A549 (cell line): ENCODE data around the gene ABHD3. TPM values are rescaled to one million over a fixed set of nuclear protein-coding genes. Genes with fewer than 3 reads are reported as not detected.
"Not testable (repeated sequence)": the region's sequence is repeated elsewhere in the genome, so short reads cannot be mapped to it uniquely, and the experiment has no call there.

Experiments
- ATAC-seq, 2 experiments: fragments of 200-7000 bp in 1 of 2; fragments of >200 bp in 1 of 2; cut with Nextera tagmentation in 1 of 2; cut with Tn5 transposase in 1 of 2; 3 replicates each; pipeline versions ENCODE4 v1.8.0 to v1.9.1; 2018 to 2020; ENCODE audit warnings: mild to moderate bottlenecking in 1 of 2, moderate library complexity in 1 of 2
- CTCF ChIA-PET: fragments of 300-600 bp; sonication (Branson Sonifier 250); formaldehyde crosslinking; extraction: SDS; loops from one replicate; lab custom pipeline; 2021; ENCODE audit warnings: antibody characterized with exemption, inconsistent platforms; lab: Yijun Ruan, JAX
- POLR2A ChIA-PET: fragments of 350-600 bp; formaldehyde crosslinking; extraction: SDS; loops from one replicate; lab custom pipeline; 2021; ENCODE audit warnings: antibody characterized with exemption, inconsistent platforms; lab: Yijun Ruan, JAX
- DNase-seq, 2 experiments: peaks; one replicate each; pipeline versions ENCODE4 v3.0.0 to v3.0.0-alpha.2; 2011 to 2016; ENCODE audit warnings: low read depth in 1 of 2, low spot score in 1 of 2
- FAIRE-seq: peaks from 2 replicates; lab custom pipeline; 2011; peaks lifted over from hg19 to GRCh38; lab: Jason Lieb, UNC
- H3K27ac ChIP-seq, 2 experiments: fragments of >200 bp; sonication (Bioruptor Twin); formaldehyde crosslinking; 3 replicates each; pipeline ENCODE4 v1.5.1; 2016 to 2017
- H3K4me1 ChIP-seq: fragments of >200 bp; sonication (Bioruptor Twin); formaldehyde crosslinking; 3 replicates; pipeline ENCODE4 v1.6.1; 2016
- H3K4me2 ChIP-seq: fragments of >200 bp; sonication (Bioruptor Twin); formaldehyde crosslinking; 3 replicates; pipeline ENCODE4 v1.6.1; 2016
- H3K4me3 ChIP-seq: fragments of >200 bp; sonication (Bioruptor Twin); formaldehyde crosslinking; 3 replicates; pipeline ENCODE4 v1.5.1; 2016
- H3K9me3 ChIP-seq: fragments of >200 bp; sonication (Bioruptor Twin); formaldehyde crosslinking; 3 replicates; pipeline ENCODE4 v1.6.1; 2016
- BHLHE40 ChIP-seq: IDR thresholded peaks from 2 replicates; pipeline ENCODE4 v1.6.1; 2012; ENCODE audit warnings: low read depth, low read length, inconsistent platforms
- CHD2 ChIP-seq: fragments of 150-350 bp; IDR thresholded peaks from 2 replicates; pipeline ENCODE4 v1.6.1; 2014; ENCODE audit warnings: low read length; ENCODE audit not compliant: partially characterized antibody
- CHD4 ChIP-seq: fragments of 200-600 bp; sonication (generic); IDR thresholded peaks from 2 replicates; pipeline ENCODE4 v1.6.1; 2016; ENCODE audit warnings: antibody characterized with exemption, mild to moderate bottlenecking, borderline replicate concordance
- FOSB ChIP-seq: fragments of 250-450 bp; sonication (Bioruptor Pico); IDR thresholded peaks from 2 replicates; pipeline ENCODE4 v1.5.0; 2020; ENCODE audit warnings: mild to moderate bottlenecking, moderate library complexity
- FOSL2 ChIP-seq, 2 experiments: fragments of 450-650 bp in 1 of 2; fragments of >200 bp in 1 of 2; sonication (Bioruptor Twin) in 1 of 2; formaldehyde crosslinking; IDR thresholded peaks; 2 replicates each; pipeline versions ENCODE4 v1.5.0 to v1.6.1; 2016 to 2020; ENCODE audit warnings: mild to moderate bottlenecking in 1 of 2, moderate library complexity in 1 of 2
- FOXS1 ChIP-seq: fragments of 250-450 bp; sonication (Bioruptor Pico); IDR thresholded peaks from 2 replicates; pipeline ENCODE4 v1.5.0; 2020; ENCODE audit warnings: mild to moderate bottlenecking, moderate library complexity
- HOXB13 ChIP-seq: fragments of 250-450 bp; sonication (Bioruptor Pico); IDR thresholded peaks from 2 replicates; pipeline ENCODE4 v1.5.0; 2020; ENCODE audit warnings: low read depth, mild to moderate bottlenecking, moderate library complexity
- HOXB5 ChIP-seq: fragments of 250-450 bp; sonication (Bioruptor Pico); IDR thresholded peaks from 2 replicates; pipeline ENCODE4 v1.5.0; 2020; ENCODE audit warnings: mild to moderate bottlenecking, moderate library complexity
- KDM1A ChIP-seq: fragments of 200-600 bp; sonication (generic); IDR thresholded peaks from 2 replicates; pipeline ENCODE4 v1.6.1; 2016; ENCODE audit warnings: low read depth, mild to moderate bottlenecking
- MAFK ChIP-seq: fragments of 450-650 bp; IDR thresholded peaks from 2 replicates; pipeline ENCODE4 v1.6.1; 2014; ENCODE audit not compliant: partially characterized antibody
- NPAS2 ChIP-seq: fragments of 250-450 bp; sonication (Bioruptor Pico); IDR thresholded peaks from 2 replicates; pipeline ENCODE4 v1.8.0; 2022; ENCODE audit warnings: mild to moderate bottlenecking, moderate library complexity, borderline replicate concordance
- PHF8 ChIP-seq: fragments of 200-600 bp; sonication (generic); IDR thresholded peaks from 2 replicates; pipeline ENCODE4 v1.6.1; 2016; ENCODE audit warnings: low read depth, mild to moderate bottlenecking, antibody characterized with exemption, moderate library complexity, borderline replicate concordance
- RAD21 ChIP-seq, 2 experiments: fragments of >200 bp in 1 of 2; sonication (Bioruptor Twin) in 1 of 2; formaldehyde crosslinking in 1 of 2; IDR thresholded peaks in 1 of 2; conservative IDR thresholded peaks in 1 of 2; 2 replicates in 1 of 2; 3 replicates in 1 of 2; pipeline ENCODE4 v1.6.1; 2012 to 2018; ENCODE audit warnings: inconsistent platforms in 1 of 2
- RNF2 ChIP-seq: fragments of 200-600 bp; sonication (generic); IDR thresholded peaks from 2 replicates; pipeline ENCODE4 v1.6.1; 2016; ENCODE audit warnings: low read depth, mild to moderate bottlenecking, antibody characterized with exemption, moderate library complexity, borderline replicate concordance
- TFCP2L1 ChIP-seq: fragments of 250-450 bp; sonication (Bioruptor Pico); IDR thresholded peaks from 2 replicates; pipeline ENCODE4 v1.5.0; 2021; ENCODE audit warnings: mild to moderate bottlenecking
- ZC3H11A ChIP-seq: fragments of 450-650 bp; IDR thresholded peaks from 2 replicates; pipeline ENCODE4 v1.6.1; 2014; ENCODE audit warnings: antibody characterized with exemption, mild to moderate bottlenecking
- ZFP36 ChIP-seq: fragments of 450-650 bp; IDR thresholded peaks from 2 replicates; pipeline ENCODE4 v1.6.1; 2014; ENCODE audit warnings: borderline replicate concordance; ENCODE audit not compliant: partially characterized antibody
- WGBS: methylation state at CpG from one replicate; pipeline ENCODE4 v1.1.6; 2017; ENCODE audit errors: missing lambda C conversion rate; 5-methylcytosine and 5-hydroxymethylcytosine counted together
- polyA plus RNA-seq, 4 experiments: library from polyadenylated mRNA; depleted of rRNA in 3 of 4; stranded (reverse); fragments of >200 nt; fragmentation: RNase III in 1 of 4; extraction: RNeasy Plus Mini Kit Qiagen cat#74134 plus additional on column Dnase treatment in 1 of 4; gene quantifications; 2 replicates in 3 of 4; 3 replicates in 1 of 4; pipeline ENCODE4 v1.2.3, GENCODE V29; 2011 to 2017
- TF ChIP-seq, protein P1 (sequence below): fragments of 250-450 bp; sonication (Bioruptor Pico); IDR thresholded peaks from 2 replicates; pipeline ENCODE4 v1.5.0; 2020; ENCODE audit warnings: low read depth, mild to moderate bottlenecking, moderate library complexity
- TF ChIP-seq, protein P2 (sequence below): fragments of 150-350 bp; IDR thresholded peaks from 2 replicates; pipeline ENCODE4 v1.6.1; 2014; ENCODE audit warnings: low read depth, mild to moderate bottlenecking, low read length
- TF ChIP-seq, protein P3 (sequence below): fragments of >200 bp; sonication (Bioruptor Twin); formaldehyde crosslinking; IDR thresholded peaks from 3 replicates; pipeline ENCODE4 v1.5.1; 2016
- TF ChIP-seq, protein P4 (sequence below): fragments of >200 bp; sonication (Bioruptor Twin); formaldehyde crosslinking; IDR thresholded peaks from 2 replicates; pipeline ENCODE4 v1.6.1; 2016
- TF ChIP-seq, protein P5 (sequence below): fragments of 450-650 bp; IDR thresholded peaks from 2 replicates; pipeline ENCODE4 v1.6.1; 2014; ENCODE audit warnings: antibody characterized with exemption

Gene ABHD3
- polyA plus RNA-seq, 2 of the 4 experiments (the other 2 are of a cell fraction) = 24.4 to 28.0 TPM

GRCh38 chr18:21707130-21707529 is 2.6 kb upstream of the ABHD3 start:
- H3K4me3 ChIP-seq, ATAC-seq, H3K27ac ChIP-seq, H3K4me2 ChIP-seq, DNase-seq, H3K9me3 ChIP-seq, FAIRE-seq, CTCF ChIA-PET: not testable (repeated sequence)
- TF ChIP-seq MAFK = peak; percentile 58
- POLR2A ChIA-PET = interaction anchor here (0.6 kb wide), 1 partner anchor 17 kb away, joined by 12 read pairs; no protein-coding TSS in a partner anchor
- H3K4me1 ChIP-seq = peaks cover 11% of the 10 kb centered on the region; the same call in 2 of the 3 replicates
- 86% methylated on average over 6 of the region's 7 CpGs for WGBS

GRCh38 chr18:21706386-21706865 is 1.9 kb upstream of the ABHD3 start:
- ATAC-seq = no peak
- Histone ChIP-seq H3K4me3 (no peak overlapping the region), H3K4me1 (peaks cover 11% of the 10 kb centered on the region; the same call in 2 of the 3 replicates), H3K9me3 (no peaks in the 10 kb centered on the region), H3K27ac (no peak overlapping the region), H3K4me2 (no peak overlapping the region)
- ChIA-PET CTCF (no interaction called here), POLR2A (no interaction called here)
- DNase-seq = no peak
- TF ChIP-seq HOXB5 (CRISPR knock-in tag) (no peak), KDM1A (no peak), CHD2 (no peak), RNF2 (no peak), TFCP2L1 (CRISPR knock-in tag) (no peak), CHD4 (no peak), NPAS2 (CRISPR knock-in tag) (no peak), FOXS1 (CRISPR knock-in tag) (no peak), FOSB (CRISPR knock-in tag) (no peak)
- TF ChIP-seq, protein P1, sequence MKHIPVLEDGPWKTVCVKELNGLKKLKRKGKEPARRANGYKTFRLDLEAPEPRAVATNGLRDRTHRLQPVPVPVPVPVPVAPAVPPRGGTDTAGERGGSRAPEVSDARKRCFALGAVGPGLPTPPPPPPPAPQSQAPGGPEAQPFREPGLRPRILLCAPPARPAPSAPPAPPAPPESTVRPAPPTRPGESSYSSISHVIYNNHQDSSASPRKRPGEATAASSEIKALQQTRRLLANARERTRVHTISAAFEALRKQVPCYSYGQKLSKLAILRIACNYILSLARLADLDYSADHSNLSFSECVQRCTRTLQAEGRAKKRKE (CRISPR knock-in tag) = no peak
- TF ChIP-seq, protein P2, sequence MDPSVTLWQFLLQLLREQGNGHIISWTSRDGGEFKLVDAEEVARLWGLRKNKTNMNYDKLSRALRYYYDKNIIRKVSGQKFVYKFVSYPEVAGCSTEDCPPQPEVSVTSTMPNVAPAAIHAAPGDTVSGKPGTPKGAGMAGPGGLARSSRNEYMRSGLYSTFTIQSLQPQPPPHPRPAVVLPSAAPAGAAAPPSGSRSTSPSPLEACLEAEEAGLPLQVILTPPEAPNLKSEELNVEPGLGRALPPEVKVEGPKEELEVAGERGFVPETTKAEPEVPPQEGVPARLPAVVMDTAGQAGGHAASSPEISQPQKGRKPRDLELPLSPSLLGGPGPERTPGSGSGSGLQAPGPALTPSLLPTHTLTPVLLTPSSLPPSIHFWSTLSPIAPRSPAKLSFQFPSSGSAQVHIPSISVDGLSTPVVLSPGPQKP = no peak
- no peak for FAIRE-seq
- no CpG with 5 or more reads among the region's 28 CpGs for WGBS

GRCh38 chr18:21703241-21703820 is 1.2 kb downstream of the ABHD3 start:
- WGBS = 3% methylated on average over 16 of the region's 17 CpGs
- Histone ChIP-seq H3K4me2 (peak overlapping the region; percentile 77), H3K9me3 (no peaks in the 10 kb centered on the region), H3K4me1 (peaks cover 11% of the 10 kb centered on the region; the same call in 2 of the 3 replicates), H3K27ac (peak overlapping the region; percentile 88 to 93)
- ATAC-seq (0 out of 6 replicates have a peak, but pooled peaks of 1 of the 2 experiments have one; percentile 9), DNase-seq (peak in 1 of 2 experiments; percentile 8), FAIRE-seq (no peak)
- ChIA-PET POLR2A (interaction anchor here (1.6 to 2.6 kb wide), 3 partner anchors 30 to 103 kb away, joined by 3 to 20 read pairs (median 17); partner anchors contain the start of genes ESCO1 and MIB1), CTCF (no interaction called here)
- TF ChIP-seq TFCP2L1 (CRISPR knock-in tag) = no peak
- no peak for TF ChIP-seq PHF8
- TF ChIP-seq FOSL2 (IDR thresholded peaks at IDR 0.05) = no peak
- no peak for TF ChIP-seq FOSL2 (CRISPR knock-in tag; IDR thresholded peaks at IDR 0.05)
- no peak for TF ChIP-seq ZFP36
- TF ChIP-seq FOSB (CRISPR knock-in tag) = no peak
- TF ChIP-seq, protein P3, sequence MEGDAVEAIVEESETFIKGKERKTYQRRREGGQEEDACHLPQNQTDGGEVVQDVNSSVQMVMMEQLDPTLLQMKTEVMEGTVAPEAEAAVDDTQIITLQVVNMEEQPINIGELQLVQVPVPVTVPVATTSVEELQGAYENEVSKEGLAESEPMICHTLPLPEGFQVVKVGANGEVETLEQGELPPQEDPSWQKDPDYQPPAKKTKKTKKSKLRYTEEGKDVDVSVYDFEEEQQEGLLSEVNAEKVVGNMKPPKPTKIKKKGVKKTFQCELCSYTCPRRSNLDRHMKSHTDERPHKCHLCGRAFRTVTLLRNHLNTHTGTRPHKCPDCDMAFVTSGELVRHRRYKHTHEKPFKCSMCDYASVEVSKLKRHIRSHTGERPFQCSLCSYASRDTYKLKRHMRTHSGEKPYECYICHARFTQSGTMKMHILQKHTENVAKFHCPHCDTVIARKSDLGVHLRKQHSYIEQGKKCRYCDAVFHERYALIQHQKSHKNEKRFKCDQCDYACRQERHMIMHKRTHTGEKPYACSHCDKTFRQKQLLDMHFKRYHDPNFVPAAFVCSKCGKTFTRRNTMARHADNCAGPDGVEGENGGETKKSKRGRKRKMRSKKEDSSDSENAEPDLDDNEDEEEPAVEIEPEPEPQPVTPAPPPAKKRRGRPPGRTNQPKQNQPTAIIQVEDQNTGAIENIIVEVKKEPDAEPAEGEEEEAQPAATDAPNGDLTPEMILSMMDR = no peak
- TF ChIP-seq RAD21 (conservative IDR thresholded peaks at IDR 0.05 in 1 of 2, IDR thresholded peaks at IDR 0.05 in 1 of 2) = no peak
- no peak for TF ChIP-seq BHLHE40
- no peak for TF ChIP-seq HOXB13 (CRISPR knock-in tag)
- TF ChIP-seq NPAS2 (CRISPR knock-in tag) = no peak
- TF ChIP-seq CHD2 = no peak
- TF ChIP-seq, protein P4, sequence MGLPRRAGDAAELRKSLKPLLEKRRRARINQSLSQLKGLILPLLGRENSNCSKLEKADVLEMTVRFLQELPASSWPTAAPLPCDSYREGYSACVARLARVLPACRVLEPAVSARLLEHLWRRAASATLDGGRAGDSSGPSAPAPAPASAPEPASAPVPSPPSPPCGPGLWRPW = no peak
- TF ChIP-seq FOXS1 (CRISPR knock-in tag) = no peak
- no peak for TF ChIP-seq ZC3H11A
- no peak for TF ChIP-seq CHD4
- TF ChIP-seq, protein P5, sequence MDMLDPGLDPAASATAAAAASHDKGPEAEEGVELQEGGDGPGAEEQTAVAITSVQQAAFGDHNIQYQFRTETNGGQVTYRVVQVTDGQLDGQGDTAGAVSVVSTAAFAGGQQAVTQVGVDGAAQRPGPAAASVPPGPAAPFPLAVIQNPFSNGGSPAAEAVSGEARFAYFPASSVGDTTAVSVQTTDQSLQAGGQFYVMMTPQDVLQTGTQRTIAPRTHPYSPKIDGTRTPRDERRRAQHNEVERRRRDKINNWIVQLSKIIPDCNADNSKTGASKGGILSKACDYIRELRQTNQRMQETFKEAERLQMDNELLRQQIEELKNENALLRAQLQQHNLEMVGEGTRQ = no peak
- TF ChIP-seq, all 56 proteins: peak for 0
- H3K4me3 ChIP-seq = peak overlapping the region; percentile 91
